HG02870 (cell line): Measurements from ENCODE around the gene AKR1A1.
"Not testable (repeated sequence)": the region's sequence is repeated elsewhere in the genome, so short reads cannot be mapped to it uniquely, and the experiment has no call there.

Experiments used
- ATAC-seq: cut with Tn5 transposase; IDR thresholded peaks from one replicate; pipeline ENCODE4 v1.9.1; 2021; ENCODE audit warnings: mild to moderate bottlenecking, moderate library complexity; ENCODE audit not compliant: unreplicated experiment

The AKR1A1 gene

DNA sequence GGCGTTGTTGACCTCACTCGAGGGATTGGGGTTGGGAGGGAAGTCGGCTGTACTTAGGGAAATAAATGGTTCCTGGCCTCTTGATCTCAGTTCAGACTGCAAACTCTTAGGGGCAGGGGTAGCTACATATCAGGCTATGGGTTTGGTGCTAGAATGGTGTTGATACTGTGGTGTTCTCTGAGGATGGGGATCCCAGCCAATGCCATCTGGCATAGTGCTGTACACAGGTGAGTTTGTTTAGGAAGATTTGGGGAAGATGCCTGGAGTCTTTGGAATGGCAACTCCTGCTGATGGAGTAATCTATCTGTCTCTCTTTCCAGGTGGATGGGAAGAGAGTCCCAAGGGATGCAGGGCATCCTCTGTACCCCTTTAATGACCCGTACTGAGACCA is 18.9 kb downstream of the AKR1A1 start:
- ATAC-seq: no peak

DNA sequence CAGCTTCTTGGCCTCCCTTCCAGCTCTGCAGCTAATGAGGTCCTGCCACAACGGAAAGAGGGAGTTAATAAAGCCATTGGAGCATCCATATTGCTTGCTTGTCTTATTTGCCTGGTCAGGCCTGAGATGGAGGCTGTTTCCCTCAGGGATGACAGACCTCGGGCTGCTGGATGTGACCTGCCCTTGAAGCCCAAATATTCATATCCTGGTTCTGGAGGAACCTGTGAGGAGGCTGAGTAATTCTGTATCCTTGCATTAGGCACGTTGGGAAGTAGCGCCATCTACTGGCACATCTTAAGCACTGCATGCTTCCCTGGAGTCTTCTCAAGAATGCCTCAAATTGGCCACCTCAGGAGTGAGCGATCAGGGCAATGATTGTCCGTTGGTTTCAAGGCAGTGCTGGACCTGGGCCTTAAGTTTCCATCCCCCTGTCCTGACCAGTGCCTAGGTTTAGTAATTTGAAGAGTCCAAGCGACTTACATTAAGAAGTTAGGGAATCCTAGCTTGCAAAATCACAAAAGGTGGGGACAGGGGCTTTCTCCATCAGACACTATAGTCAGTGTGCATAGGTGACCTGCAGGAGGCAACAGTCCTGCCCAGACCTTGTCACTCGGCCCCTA is 19.4 kb downstream of the AKR1A1 start:
- peak; percentile 45 for ATAC-seq

DNA sequence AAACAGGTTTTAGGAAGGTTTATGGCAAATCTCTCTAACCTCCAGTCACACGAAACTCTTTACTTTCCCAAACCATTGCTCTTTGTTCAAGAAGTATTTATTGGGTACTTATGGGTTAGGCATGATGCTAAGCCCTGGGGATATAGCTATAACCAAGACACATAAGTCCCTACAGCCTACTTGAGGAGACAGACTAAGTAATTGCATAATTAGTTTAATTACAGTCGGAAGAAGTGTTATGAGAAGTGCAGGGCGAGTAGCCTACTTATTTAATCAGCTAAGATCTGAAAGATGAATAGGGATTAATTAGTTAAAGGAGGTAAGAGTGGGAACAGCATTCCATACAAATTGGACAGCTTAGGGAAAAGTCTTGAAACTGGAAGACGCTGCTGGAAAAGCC is 20.0 kb downstream of the AKR1A1 start:
- no peak for ATAC-seq

DNA sequence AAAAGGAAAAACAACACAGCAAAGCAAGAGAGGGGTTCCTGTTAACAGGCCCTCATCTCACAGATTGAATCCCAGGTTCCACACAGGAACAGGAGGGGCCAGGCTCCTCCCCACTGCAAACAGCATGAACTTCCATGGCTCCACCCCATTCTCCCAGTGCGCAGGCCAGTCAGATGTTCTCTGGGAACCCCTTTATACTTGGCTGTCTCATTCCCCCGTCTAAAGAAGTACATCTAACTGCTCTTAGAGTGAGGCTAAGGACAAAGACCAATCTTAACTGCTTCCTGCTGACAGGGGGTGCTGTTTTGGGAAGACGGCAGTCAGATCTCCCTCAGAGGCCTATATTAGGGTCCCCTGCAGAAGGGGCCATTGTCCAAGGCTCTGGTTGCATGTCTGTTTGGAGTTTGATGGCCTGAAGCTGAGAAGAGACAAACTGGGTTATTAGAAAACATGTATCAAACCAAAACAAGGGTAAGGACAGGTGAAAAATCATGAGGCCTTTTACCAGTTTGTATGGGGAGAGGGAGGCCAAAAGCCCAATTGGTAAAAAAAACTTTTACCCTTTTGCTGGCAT is 22.7 kb downstream of the AKR1A1 start:
- no peak for ATAC-seq

DNA sequence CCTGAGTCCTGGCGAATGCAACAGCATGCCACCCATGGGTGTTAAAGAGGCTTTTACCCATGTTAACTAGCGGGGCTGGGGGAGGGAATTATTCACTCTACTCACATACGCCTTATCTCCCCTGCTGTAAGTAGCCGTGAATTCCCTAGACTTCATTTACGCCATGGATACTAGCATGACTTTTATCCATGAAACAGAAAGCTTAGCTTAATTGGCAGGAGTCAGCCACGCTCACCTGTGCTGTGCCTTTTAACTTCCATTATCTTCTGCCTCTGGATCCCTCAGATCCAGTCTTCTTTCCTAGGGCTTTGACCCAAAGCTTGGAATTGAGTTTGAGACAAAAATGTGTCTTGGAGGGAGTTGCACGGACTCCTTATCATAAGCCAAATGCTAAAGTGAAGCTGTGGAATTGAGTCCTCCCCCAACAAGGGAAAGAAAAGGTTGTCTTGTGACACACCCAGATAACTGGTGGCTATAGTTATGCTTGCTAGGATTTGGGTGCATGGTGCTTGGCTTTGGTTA is 23.5 kb downstream of the AKR1A1 start:
- no peak for ATAC-seq

DNA sequence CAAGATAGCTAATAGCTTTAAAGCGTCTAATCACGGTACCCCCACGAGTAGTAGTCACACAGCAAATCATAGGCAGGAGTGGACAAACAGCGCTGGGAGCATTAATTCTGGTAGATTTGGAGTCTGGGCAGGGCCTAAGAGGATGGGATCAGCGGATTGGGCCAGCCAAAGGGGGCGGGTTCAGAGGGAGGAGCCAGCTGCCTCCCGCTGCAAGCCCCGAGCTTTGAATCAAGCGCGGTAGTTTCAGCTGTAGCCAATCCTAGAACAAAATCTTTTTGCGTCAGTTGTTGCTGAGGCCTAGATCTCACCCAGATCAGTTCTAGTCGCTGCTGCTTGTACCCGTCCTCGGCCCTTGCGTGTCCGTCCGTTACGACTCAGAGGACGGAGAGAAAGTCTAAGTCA is 32.6 kb downstream of the AKR1A1 start:
- peak; percentile 65 for ATAC-seq

DNA sequence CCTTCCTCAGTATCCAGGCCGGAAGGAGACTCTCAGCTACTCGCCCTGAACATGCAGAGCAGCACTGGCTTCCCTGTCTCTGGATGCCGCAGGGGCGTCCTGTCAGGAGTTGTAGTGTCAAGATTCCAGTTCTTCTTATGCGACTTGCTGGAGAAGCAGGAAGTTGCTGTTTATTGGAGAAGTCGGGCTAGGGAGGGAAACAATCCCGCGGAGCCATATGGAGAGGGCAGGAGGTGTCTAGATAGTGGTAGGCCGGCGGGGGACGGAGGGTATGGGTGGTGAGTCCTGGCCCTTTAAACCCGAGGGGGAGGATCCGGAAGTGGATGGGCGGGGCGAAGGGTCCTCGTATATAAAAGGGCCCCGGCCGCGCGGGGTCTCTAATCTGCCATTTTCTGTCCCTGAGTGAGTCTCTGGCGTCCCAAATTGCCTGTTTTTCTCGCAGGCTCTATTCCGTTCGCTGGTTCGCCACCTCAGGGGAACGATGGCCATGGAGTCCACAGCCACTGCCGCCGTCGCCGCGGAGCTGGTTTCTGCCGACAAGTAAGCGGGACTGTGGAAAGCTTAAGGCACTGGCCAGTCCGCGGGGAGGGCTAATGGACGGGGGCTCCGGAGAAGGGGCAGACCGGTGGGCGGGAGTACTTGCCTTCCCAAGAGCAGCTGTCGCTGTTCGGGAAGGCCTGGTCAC is 33.2 kb downstream of the AKR1A1 start, which contains the start of gene NASP:
Gene NASP (plus strand): TSS at position 376 of the 685 bp plus-strand sequence. CDS start 106 bp downstream, at position 482.
- peak; percentile 42 for ATAC-seq

DNA sequence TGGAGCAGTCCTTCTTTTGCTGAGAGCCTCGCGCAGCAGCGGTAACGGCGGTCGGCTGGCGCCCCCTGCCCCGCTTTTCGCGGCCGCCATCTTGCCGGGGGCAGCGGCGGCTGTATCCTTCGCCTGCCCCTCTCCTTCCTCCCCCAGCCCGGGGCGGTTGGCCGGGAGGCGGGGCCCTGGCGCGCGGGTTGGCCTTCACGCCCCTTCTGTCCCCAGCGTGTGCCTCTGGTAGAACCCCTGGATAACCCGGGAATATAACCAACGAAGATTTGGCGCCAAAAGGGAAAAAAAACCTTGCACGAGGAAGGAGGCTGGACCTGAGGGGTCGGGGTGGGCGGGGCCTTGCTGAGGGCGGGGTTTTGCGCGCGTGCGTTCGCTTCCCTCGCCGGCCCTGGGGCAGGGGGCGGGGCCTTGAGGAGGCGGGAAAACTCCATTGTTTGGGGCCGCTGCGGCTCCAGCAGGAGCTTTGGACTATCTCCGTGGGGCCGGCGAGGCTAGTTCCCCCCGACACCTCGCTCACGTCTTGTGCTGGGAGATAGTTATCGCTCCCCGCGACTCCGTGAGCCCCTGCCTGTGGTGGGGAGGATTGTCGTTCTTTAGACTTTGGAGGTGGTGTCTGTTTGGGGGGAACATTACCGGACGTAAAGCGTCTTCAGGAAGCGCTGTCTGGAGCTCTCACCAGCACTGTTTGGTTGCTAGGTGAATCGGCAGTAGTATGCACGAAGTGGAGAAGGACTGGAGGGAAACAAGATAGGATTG is 33.9 kb downstream of the AKR1A1 start:
- peak; percentile 22 for ATAC-seq

DNA sequence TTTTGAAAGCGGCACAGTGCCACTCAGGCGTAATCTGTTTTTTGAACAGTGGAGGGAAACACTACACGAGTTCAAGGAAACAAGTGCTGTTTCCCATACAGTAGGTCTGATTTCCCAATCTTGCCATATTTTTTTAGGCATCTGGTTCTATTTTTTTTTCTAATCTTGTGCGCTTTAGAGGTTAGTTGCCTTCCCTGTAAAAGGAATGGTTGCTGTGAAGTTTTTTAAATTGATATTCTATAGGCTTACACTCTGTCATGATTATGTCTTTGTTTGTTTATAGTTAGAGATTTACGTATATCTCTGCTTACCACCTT is 34.4 kb downstream of the AKR1A1 start:
- ATAC-seq: no peak

DNA sequence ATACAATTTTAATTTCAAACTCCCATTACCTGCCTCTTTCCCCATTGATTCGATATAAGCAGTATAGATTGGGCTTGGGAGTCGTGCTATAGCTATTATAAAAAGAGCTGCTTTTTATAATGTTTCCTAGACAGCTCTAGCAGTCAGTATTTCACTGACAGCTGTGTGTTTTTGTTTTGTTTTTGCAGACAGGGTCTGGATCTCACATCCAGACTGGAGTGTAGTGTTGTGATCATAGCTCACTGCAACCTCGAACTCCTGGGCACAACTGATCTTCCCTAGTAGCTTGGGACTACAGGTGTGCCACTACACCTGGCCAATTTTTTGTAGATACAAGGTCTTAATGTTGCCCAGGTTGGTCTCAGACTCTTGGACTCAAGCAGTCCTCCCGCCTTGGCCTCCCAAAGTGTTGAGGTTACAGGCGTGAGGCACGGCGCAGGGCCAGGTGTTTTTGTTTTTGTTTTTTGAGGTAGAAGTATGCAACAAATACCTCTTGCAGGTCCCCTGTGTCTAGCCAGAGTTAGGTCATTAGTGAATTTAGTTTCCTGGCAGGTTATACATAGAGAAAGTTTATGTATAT is 35.0 kb downstream of the AKR1A1 start:
- ATAC-seq: no peak

DNA sequence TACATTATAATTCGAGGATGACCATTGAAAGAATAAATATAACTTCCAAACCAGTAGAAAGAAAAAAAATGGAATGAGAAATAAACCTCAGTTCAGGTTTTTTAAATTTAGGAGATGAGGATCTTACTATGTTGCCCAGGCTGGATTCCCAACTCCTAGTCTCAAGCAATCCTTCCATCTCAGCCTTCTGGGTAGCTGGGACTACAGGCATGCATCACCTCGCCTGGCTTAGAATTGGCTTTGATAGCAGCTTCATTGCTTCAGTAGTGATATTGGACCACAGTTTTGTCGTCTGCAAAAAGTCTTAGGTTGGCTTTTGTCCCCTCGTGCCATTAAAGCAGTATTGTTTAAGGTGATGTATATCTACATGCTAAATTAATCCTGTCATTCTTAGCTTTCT is 36.1 kb downstream of the AKR1A1 start:
- no peak for ATAC-seq

DNA sequence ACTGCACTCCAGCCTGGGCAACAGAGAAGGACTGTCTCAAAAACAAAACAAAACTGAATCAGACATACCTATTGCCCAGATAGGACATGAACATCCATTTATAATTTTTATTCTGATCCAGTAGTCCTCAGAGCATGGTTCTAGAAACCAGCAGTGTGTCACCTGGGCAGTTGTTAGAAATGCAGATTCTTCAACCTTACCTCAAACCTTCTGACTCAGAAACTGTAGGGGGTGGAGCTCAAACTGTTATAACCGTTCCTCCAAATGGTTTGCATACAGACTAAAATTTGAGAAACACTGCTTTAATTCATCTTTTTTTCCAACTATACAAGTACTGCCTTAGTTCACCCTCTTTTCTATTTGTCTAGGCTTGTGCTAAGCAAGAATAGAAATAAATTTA is 39.2 kb downstream of the AKR1A1 start:
- ATAC-seq: no peak

DNA sequence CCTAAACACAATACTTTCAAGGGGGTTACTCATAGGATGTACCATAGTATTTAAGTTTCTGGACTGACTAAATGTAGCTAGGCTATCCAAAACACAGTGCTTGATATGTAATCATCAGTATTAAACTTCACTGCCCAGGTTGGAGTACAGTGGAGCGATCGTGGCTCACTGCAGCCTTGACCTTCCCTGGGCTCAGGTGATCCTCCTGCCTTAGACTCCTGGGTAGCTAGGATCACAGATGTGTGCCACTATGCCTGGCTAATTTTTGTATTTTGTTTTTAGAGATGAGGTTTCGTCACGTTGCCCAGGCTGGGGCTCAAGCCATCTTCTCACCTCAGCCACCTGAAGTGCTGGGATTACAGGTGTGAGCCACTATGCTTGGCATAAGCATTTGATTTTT is 43.8 kb downstream of the AKR1A1 start:
- no peak for ATAC-seq

DNA sequence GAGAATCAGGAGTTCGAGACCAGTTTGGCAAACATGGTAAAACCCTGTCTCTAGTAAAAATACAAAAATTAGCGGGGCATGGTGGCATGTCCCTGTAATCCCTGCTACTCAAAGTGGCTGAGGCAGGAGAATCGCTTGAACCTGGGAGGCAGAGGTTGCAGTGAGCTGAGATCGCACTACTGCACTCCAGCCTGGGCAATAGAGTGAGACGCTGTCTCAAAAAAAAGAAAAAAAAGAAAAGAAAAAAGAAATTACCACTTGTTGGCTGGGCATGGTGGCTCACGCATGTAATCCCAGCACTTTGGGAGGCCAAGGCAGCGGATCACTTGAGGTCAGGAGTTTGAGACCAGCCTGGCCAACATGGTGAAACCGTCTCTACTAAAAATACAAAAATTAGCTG is 46.1 kb downstream of the AKR1A1 start:
- ATAC-seq: not testable (repeated sequence)

DNA sequence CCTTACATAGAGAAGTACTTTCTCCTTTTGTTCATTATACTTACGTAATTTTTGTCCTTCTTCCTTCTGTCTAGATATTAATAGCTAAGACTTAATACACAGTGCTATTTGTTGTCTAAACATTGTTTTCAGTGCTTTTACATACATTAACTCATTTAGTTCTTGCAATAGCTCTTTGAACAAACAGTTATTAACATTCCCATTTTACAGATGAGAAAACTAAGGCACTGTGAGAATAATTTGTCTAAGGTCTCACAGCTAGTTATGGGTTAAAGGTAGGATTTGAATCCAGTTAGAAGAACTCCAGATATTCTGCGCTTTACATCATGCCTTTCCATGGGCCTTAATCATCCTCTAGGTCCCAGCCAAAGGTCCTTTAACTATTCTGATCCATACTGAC is 53.6 kb downstream of the AKR1A1 start:
- no peak for ATAC-seq

DNA sequence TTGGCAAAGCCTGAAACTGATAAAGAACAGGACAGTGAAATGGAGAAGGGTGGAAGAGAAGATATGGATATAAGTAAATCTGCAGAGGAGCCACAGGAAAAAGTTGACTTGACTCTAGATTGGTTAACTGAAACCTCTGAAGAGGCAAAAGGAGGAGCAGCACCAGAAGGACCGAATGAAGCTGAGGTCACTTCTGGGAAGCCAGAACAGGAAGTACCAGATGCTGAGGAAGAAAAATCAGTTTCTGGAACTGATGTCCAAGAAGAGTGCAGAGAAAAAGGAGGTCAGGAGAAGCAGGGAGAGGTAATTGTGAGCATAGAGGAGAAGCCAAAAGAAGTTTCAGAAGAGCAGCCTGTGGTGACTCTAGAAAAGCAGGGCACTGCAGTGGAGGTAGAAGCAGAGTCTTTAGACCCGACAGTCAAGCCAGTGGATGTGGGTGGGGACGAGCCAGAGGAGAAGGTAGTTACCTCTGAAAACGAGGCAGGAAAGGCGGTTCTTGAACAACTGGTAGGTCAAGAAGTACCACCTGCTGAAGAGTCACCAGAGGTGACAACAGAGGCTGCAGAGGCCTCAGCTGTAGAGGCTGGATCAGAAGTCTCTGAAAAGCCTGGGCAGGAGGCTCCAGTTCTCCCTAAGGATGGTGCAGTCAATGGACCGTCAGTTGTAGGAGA is 56.9 kb downstream of the AKR1A1 start:
- no peak for ATAC-seq

DNA sequence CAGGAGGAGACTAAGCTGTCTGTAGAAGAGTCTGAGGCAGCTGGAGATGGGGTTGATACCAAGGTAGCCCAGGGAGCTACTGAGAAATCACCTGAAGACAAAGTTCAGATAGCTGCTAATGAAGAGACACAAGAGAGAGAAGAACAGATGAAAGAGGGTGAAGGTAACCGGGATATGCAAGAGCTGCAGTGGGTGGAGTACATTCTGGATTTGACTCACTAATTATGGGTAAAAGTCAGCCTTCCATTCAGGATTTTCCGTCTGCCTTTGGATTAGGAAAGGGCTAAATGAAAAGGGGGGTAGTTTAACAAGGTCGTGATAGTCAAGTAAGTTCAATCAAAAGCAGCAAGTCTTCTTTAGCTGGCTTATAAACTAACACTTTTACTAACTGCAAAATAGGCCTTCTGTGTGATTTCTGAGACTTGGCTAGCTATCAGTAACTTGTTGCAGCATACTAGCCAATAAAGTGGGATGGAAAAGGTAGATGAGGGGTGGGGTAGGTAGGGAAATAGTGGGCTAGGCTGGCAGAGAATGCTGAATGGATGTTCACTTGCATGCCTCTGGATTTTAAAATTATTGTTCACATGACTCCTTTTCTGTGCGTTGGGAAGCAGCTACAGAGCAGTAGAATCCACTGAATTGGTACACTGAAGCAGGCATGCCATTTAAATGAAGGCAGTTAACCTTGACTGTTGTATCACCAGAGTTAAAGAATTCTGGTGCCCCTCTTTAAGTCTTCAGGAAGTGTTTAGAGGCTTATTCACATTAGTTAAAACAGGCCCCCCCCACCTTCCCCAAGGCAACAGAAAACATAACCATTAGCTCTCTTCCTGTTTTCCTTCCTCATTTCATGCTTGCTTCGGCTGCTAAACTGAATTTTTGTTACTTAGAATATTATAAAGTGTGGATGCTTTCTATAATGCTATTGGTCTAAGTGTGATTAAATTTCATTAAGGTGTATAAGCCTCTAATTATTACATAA is 57.8 kb downstream of the AKR1A1 start:
- ATAC-seq: no peak

DNA sequence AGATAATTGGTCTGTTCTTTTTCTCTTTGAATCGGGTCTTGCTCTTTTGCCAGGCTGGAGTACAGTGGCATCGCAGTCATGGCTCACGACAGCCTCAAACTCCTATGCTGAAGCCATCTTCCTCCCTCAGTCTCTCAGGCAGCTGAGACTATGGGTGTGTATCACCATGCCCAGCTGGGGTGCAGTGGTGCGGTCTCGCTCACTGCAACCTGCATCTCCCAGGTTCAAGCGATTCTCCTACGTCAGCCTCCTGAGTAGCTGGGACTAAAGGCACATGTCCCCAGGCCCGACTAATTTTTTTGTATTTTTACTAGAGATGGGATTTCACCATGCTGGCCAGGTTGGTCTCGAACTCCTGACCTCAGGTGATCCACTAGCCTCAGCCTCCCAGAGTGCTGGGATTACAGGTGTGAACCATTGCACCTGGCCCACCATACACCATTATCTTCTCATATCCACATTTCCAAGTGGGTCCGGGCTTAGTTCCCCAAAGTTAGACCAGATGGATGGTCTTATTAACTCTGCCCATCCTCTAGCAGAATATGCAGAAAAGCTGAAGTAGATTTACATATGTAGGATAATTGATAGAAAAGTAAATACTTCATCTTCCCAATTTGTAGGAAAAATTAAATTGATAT is 60.1 kb downstream of the AKR1A1 start:
- ATAC-seq: no peak

DNA sequence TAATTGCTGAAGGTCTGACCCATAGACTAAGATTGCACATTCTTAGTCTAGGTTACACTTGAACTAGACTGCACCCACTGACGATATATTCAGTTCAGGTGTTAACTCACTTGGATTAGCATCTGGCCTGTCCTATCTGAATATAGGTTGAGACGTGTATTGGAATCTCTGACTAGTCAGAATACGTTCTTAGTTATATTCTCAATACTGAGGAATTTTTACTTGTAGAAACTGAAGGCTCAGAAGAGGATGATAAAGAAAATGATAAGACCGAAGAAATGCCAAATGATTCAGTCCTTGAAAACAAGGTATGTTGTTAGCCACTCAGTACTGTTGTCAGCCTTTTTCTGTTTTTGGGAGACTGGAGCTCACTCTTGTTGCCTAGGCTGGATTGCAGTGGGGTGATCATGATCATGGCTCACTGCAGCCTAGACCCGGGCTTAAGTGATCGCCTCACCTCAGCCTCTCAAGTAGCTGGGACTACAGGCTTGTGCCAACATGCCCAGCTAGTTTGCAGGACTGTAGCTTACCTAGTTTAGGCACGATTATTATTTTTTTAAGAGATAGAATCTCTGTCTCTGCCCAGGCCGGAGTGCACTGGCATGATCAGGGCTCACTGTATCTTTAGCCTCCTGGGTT is 62.4 kb downstream of the AKR1A1 start:
- ATAC-seq: no peak
